ENCODE data around the gene CP.
A peak's percentile ranks its signal among the peaks of the same experiment; 100 is the strongest.
"Not testable (repeated sequence)": the region's sequence is repeated elsewhere in the genome, so short reads cannot be mapped to it uniquely, and the experiment has no call there.

Gene CP

DNA sequence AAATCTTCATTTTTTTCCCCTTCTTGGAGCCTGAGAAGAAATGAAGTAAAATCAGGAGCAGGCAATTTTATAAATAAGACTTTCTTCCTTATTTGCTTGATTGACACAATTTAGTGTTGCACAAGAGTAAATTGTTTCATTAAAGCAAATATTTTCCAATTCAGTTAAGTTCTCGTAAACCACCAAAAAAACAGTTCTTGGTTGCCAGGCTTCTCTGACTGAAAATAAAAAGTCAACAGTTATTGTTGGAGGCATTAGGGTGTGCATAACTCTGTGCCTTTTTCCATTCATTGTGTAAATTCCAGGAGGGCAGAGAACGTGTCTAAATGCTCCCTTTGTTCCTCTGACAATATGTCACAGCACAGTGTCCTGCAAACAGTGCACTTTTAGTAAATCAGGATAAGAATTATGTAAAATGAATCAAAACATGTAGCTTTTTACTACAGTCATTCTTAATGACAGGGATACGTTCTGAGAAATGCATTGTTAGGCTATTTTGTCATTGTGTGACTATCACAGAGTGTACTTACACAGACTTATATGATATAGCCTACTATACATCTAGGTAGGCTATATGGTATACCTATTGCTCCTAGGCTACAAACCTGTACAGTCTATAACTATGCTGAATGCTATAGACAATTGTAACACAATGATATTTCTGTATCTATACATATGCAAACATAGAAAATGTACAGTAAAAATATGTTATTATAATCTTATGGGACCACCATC, at the start of gene CP:
TSS of gene CP (minus strand) at position 47 of the 735 bp plus-strand sequence. CDS start at position 10, 37 bp downstream.
- FAIRE-seq: no peak

DNA sequence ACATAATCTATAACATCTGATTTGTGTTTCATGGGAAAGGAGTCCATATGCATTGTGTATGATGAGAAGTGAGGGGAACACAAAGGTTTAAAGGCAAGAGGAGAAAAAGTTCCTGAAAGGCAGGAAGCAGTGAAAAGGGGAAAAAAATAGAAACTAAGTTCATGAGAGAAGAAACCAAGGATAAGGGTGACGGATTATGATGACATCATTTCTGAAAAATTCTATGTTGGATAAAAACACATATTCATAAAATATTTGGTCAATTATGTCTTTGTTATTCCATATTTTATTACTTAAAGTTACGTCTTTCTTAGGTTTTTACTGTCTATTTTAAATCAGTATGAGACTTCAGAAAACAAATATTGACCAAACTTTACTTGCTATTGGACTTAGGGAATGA, 48.6 kb upstream of the CP start:
- no peak for FAIRE-seq

DNA sequence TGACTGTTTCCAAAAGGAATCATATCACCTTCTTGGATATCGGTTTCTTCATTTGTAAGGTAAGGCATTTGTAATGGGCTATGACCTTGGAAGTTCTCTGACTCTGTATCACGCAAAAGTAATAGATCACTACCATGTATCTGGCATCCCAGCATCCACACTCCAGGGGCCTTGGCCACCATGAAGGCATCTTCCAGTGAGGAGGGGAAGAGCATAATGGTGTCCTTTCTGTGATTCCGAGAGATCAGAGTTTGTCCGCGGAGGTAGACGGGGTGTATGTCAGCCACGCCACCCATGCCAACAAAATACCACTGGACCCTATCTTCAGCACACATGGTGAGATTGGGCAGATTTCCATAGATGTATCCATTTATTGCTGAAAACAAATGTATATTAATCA, 48.1 kb upstream of the CP start:
- no peak for FAIRE-seq

DNA sequence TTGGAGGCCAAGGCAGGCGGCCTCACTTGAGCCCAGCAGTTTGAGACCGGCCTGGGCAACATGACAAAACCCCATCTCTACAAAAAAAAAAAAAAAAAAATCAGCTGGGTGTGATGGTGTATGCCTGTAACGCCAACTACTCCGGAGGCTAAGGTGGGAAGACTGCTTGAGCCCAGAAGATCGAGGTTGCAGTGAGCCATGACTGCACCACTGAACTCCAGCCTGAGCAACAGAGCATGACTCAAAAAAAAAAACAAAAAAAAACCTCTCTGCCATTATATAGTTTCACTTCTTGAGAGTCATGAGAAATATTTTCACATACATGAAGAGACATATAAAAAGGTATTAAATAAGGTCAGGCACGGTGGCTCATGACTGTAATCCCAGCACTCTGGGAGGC, 45.9 kb upstream of the CP start:
- no peak for FAIRE-seq

DNA sequence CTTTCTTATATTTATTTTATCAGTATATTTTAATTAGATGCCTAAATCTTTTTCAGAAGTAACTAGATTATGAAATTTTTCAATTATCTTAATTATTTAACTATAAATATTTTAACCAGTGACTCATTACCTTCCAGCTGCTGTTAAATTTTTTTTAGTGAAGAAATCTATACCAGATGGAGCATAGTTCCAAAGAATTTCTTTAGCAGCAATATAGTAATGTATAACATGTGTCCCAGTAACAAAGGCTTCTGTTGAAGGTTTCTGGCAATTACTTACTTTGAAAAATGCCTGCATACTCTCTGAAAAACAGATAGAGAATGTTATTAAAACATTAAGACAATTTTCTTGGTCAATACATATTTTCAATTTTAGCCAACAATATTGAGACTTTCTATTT, 45.1 kb upstream of the CP start:
- FAIRE-seq: no peak

DNA sequence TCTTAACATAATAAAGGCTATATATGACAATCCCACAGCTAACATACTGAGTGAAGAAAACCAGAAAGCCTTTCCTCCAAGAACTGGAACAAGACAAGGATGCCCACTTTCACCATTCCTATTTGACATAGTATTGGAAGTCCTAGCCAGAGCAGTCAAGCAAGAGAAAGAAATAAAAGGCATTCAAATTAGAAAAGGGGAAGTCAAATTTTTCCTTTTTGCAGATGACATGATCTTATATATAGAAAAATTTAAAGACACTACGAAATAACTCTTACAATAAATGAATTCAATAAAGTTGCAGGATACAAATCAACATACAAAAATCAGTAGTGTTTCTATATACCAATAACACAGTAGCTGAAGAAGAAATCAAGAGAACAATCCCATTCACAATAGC, 42.2 kb upstream of the CP start:
- FAIRE-seq: no peak

DNA sequence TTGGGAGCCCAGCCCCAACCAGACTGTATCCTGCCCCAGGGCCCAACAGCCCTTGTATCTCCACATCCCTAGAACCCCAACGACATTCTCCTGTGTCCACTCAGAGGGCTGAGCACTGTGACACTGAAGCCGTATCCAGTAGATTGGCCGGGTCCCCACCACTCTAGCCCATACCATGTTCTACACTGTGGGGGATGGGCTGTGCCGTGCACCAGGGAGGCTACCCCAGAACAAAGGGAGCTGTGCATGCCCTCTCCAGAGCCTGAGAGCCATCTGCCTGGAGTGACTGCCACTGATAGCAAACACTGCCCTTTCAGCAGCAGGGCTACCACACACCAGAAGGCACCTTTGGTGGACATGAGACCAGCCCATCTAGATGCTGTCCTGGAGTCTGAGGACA, 37.1 kb upstream of the CP start:
- FAIRE-seq: no peak

DNA sequence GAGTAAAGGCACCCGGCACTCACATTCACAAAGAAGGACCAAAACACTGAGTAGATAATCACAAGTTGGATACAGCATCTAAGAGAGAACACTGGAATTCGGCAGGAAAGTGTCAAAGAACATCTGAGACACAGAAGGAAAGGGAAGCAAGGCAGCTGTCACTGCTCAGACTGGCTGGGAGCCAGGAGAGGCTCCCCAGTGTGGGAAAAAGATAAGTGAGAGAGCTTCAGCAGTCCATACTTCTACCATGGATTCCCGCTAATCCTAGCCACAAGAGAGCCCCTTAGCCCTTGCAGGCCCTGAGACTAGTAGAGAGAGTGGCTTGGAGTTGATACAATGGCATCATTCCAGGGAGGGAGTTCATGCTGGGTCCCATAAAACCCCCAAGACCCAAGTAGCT, 36.7 kb upstream of the CP start:
- no peak for FAIRE-seq

DNA sequence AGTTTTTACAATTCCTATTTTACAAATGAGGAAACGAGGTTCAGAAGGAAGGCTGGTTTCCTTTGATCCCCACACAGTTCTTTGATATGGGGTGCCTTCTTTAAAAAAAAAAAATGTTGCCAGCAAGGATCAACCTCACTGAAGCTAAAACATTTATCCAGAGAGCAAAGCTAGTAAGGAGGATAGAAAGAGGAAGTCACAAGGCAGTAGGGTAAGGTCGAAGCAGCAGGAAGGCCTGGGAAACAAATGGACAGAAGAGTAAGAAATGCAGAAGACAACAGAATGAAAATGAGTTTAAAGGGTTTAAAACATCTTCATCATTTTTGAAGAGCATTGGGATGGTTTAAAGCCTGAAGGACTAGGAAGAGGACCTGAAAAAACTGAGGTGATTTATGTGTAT, 30.6 kb upstream of the CP start:
- FAIRE-seq: no peak

DNA sequence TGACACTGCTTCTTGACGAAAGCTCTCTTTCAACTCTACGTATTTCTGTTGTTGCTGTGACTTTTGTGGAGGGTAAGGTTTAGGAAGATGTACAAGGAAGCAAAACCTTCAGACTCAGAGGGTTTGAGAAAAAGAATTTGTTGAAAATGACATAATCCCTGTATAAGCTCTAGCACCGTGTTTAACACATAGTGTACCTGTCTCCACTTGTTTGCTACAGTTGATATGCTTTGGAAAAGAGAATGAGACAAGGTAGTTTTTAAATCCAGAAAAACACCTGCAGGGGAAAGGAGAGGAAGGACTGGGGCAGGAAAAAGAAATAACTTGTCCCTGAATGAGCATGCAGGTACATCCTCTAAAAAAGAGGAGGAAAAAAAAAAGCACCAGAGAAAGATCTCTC, 29.6 kb upstream of the CP start:
- no peak for FAIRE-seq

DNA sequence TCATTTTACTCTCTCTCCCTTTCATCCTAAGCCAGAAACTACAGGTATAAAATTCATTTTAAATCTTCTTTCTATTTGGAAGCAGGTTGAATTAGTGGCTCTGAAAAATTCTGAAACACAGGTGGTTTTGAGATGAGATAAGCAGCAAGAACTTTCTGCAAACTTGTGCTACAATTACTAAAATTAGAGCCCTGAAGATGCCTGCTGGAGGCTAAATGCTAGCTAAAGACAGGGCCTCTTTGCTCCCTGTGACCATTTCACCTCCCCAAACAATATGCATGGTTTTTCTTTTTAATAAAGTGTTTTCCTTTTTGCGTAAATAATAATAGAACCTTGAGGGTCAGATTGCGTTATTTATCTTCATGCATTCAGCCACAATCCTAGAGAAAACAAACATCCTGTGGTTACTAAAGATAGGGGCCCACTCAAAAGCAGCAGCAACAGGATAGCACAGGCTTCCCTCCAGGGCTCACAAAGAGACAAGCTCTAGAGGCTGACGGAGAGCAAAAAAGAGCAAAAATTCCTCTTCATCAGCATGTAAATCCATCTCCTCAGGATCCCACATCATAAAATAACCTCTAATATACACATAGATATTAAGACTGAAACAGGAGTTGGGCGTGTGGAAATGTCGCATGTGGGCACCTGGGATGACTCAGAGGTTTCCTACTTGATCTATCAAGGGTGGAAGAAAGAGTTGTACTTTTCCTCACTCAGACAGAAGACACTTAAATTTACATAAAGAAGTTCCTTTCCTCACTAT, 26.5 kb upstream of the CP start:
- FAIRE-seq: no peak

DNA sequence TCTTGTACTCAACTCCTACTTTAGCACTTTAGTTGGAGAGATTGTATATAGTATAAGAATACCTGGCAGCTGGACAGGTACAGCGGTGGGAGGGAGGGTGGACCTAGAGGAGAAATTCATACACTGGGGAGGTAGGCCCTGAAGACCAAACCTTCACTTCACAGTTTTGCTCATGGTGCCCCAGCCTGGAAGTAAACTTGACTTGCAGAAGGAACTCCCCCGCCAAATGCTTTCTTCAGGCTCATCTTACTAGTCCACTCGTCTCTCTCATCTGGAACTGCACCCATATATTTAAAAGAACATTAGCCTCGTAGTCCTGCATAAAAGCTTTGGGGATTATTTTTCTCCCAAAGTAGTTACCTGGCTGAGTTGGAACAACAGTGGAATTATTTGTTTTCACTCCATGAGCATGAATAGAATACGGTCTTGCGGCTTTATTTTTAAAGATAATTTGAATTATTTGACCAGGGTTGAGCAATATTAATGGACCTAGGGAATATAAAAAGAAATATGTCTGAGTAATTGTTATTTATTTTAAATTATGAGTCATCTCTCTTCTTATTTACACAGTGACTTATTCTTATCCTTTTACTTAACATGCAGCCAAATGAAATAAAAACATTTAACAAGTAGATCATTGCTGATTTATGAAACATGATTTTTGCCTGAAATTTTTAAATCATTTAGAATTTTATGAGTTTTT, 25.5 kb upstream of the CP start:
- FAIRE-seq: peak; percentile 46

DNA sequence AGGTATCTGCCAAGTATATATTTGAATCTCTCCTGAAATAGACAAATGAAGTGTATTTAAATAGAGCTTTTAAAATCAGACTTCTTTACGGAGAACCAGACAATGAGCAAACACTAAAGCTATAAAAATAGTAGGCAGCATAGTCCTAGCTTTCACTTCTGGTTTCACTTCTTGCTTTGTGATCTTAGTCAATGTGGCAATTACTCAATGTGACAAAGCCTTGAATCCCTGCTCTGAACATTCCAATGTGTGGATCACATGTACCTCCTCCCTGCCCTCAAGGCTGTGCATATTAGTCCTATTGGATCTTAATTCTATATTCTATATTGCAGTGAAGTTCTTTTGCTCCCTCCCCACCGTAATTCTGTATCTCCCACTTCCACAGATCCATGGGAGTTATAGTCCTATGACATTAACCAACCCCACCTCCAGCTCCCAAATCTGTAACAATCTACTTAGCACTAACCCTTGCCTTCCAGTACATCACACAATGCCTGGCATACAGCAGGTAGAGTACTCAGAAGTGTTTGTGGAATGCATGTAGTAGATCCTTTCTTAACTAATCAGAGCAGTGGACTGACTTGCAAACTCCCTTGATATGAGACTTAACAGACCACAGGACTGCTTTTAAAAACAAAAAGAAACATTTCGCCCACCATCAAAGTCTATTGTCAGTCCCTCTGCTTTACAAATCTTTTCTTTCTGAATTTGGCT, 24.3 kb upstream of the CP start:
- FAIRE-seq: no peak

DNA sequence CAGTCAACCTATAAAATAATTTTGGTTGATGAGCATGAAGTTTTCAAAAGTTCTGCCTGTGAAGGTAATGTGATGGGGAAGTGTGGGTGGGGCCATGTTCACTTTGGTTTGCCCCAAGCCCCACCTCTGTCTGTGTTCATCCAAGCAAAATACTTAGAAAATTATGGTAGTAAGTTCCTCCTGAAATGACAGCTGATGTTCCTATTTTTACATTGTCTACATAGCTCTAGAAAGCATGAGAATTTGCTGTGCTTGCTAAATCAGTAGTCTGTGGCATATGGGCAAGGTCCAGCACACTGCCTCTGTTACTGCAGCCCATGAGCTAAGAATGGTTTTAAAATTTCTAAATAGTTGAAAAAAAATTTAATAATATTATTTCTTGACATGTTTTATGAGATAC, 21.9 kb upstream of the CP start:
- FAIRE-seq: no peak

DNA sequence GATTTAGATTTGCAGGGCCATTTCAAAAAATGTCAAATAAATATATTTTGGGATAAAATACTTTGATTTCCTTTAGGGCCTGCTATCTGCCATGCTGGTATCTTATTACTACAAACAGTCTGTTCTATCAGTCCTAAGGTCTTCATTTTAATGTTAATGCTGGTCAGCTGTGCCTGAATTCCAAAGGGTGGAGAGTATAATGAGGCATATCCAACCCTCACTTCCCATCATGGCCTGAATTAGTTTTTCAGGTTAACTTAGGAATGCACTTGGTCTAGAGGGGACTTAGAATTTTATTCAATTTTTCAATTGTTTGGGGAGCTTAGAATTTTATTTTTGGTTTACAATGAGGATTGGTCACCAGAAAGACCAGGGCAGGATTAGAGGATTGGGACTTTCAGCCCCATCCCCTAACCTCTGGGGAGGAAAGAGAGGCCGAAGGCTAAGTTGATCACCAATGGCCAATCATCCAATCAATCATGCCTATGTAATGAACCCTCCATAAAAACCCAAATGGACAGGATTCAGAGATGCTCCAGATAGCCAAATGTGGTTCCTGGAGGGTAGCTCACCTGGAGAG, 17.8 kb upstream of the CP start:
- FAIRE-seq: no peak

DNA sequence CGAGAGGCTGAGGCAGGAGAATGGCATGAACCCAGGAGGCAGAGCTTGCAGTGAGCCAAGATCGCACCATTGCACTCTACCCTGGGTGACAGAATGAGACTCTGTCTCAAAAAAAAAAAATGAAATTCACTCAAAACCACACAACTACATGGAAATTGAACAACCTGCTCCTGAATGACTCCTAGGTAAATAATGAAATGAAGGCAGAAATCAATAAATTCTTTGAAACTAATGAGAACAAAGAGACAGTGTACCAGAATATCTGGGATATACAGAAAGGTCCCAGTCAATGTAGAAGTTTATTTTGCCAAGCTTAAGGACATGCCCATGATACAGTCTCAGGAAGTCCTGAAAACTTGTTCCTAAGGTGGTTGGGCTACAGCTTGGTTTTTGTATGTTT, 16.6 kb upstream of the CP start:
- FAIRE-seq: not testable (repeated sequence)

DNA sequence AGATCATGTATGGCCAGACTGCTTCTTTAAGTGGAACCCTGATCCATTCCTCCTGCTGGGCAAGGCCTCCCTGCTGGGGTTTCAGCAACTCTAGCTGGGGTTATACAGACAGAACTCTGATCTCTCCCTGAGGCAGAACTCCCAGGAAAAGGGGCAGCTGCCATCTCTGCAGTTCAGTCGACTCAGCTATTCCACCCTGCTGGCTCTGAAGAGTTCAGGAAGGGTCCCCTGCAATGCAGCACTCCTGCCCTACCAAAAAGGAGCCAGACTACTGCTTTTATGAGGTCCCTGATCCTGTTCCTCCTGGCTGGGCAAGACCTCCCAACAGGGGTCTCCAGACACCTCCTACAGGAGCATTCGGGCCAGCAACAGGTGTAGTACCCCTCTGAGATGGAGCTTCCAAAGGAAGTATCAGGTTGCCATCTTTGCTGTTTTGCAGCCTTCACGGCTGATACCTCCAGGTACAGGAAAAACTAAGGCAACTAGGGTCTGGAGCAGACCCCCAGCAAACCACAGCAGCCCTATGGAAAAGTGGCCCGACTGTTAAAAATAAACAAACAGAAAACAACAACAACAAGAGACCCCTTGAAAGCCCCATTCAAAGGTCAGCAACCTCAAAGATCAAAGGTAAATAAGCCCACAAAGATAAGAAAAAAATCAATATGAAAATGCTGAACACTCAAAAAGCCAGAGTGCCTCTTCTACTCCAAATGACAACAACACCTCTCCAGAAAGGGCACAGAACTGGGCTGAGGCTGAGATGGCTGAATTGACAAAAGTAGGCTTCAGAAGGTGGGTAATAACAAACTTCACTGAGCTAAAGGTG, 14.2 kb upstream of the CP start:
- no peak for FAIRE-seq

DNA sequence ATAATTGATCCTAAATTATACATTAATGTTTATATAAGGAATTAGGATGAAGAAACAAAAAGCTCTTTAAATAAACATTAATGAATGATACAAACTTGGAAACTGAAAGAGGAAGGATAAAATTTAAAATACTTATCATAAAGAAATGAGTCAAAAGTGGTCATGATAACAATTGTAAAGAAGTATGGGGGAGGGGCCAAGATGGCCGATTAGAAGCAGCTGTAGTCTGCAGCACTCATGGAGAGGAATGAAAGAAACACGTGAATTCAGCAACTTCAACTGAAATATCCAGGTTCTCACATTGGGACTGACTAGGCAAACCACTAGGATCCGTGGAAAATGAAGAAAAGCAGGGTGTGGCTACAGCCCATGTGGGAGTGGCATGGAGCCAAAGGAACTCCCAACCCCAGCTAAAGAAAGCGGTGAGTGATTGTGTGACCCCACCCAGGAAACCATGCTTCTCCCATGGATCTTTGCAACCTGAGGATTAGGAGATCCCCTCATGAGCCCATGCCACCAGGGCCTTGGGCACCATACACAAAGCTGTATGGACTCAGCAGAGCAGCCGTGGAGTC, 13.1 kb upstream of the CP start:
- FAIRE-seq: no peak

DNA sequence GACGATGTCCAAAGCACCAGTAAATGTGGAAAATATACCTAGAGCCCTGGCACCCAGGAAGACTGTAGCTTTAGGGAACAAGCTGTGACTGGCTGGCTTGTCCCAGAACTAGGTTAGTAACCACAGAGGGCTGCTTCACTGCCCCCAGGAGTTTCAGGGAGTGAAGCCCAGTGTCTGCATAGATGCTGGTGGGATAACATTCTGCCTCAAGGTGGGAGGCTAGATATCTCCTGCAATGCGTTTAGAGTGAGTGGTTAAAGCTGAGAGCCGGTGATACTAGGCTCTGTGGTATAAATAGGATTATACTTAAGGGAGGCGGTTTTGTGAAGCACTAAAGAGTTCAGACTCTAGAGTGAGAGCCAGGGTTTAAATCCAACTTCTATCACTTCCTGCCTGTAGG, 11.7 kb upstream of the CP start:
- FAIRE-seq: no peak

DNA sequence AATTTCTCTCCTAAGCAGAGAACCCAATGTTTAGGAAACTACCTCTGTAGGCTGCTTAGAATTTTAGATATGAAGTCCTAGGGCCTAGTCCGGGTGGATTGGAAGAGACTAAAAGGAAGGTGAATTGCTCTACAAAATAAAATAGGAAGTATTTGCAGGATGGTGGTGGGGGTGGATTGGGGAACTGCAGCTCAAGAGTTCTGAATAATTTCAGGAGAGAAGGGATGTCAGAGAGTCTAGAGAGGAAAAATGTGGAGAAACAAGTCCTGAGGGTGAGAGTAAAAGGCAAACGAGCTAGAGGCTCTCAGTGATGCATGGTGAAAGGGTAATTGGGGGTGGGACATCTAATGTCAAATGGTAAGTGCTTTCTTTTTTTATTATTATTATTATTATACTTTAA, 10.2 kb upstream of the CP start:
- FAIRE-seq: no peak

DNA sequence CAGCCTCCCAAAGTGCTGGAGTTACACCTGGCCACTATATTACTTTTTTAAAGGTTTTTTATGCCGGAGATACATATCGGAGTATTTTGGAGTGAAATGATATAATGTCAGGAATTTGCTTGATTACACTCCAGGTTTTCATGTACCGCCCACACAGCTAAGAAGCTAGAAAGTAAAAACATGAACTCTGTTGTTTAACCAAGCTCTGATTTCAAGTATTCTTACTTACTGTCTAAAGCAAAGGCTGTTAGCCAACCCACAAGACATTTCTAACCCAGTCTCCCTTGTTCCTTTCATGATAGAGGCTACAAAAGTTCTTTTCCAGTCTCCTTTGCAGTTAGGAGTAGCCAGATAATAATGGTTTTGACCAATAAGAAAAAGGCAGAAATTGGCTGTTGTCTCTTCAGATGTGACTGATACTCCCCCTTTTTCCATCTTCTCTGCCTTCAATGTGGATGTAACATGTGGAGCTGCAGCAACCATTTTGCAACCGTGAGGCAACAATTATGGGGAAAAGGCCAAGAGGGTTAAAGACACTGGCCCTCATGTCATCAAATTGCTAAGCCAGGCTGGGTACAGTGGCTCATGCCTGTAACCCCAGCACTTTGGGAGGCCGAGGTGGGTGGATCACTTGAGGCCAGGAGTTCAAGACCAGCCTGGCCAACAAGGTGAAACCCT, 6.1 kb upstream of the CP start:
- FAIRE-seq: no peak

All from endometrium (tissue), 2 donors.